ENCODE results near the gene SLC5A2. TPM values are rescaled to one million over a fixed set of nuclear protein-coding genes. Genes with fewer than 3 reads are reported as not detected.
"Not testable (repeated sequence)": the region's sequence is repeated elsewhere in the genome, so short reads cannot be mapped to it uniquely, and the experiment has no call there.

The SLC5A2 gene
- total RNA-seq: not detected in 2 replicates

DNA sequence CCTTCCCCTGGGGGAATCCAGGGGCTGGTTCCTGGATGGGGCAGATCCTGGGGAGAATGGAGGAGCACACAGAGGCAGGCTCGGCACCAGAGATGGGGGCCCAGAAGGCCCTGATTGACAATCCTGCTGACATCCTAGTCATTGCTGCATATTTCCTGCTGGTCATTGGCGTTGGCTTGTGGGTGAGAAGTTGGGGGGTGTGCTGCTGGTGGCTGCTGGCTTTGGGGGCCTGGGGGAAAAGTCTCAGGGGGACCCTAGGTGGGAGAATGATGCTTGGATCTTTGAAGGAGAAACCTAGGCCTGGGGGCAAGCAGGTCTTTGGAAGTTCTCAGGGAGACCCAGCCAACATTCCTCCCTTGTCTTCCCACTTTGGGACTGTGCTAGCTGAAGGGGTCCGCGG, at the start of gene SLC5A2:
Gene SLC5A2, plus strand, starts transcription at position 43 of the 400 bp plus-strand sequence. Its CDS starts 14 bp downstream, at position 57.
- no peak within 1 kb of the TSS for H3K27ac Mint-ChIP-seq
- no peaks in the 10 kb centered on the region for H3K9me3 Mint-ChIP-seq
- no peaks in the 10 kb centered on the region for H3K36me3 Mint-ChIP-seq (ENCODE audit: low read depth)
- no peak for DNase-seq (ENCODE audit: low spot score)
- intact Hi-C loops (cut with micrococcal nuclease): no loop called here
- peaks cover 30% of the 10 kb centered on the region for H3K27me3 Mint-ChIP-seq (ENCODE audit: low read depth)
- H3K4me1 Mint-ChIP-seq (ENCODE audit: low read depth): peaks cover 4% of the 10 kb centered on the region
- H3K4me3 Mint-ChIP-seq (ENCODE audit: low read depth): no peak within 1 kb of the TSS

DNA sequence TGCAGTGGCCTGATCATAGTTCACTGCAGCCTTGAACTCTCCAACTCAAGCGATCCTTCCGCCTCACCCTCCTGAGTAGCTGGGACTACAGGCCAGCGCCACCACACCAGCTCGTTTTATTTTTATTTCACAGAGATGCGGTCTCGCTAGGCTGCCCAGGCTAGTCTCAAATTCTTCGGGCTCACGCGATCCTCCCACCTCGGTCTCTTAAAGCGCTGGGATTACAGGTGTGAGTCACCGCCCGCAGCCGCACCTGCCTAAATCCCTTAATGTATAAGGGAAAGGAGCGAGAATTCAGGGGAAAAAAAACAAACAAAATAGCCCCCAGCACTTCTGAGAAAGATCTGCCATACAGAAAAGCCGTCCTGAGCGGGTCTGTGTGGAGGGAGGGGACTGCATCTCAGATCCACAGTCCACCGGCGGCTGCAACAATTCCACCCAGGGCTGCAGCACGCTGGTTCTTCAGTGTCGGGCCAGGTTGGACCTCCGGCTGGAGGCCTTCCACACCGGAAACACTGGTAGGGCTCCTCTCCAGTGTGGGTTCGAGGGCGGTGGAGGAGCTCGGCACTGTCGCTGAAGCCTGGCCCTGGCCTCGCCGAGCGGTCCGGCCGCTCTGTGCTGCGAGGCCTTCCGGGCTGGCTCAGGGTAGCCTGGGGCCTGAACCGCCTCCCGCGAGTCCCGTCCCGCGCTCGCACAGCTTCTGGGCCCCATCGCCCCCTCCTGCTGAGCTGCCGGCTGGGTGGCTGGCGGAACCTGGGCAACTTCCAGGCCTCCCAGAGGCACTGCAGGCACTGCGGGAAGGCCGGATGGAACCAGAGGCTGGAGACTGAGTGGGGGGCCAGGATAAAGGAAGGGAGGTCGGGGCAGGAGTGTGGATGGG, 47.3 kb upstream of the SLC5A2 start:
- H3K27me3 Mint-ChIP-seq (ENCODE audit: low read depth): no peaks in the 10 kb centered on the region
- H3K27ac Mint-ChIP-seq: no peak overlapping the region
- no peaks in the 10 kb centered on the region for H3K9me3 Mint-ChIP-seq
- H3K4me3 Mint-ChIP-seq (ENCODE audit: low read depth): no peak overlapping the region
- H3K4me1 Mint-ChIP-seq (ENCODE audit: low read depth): peaks cover 22% of the 10 kb centered on the region
- intact Hi-C loops (cut with micrococcal nuclease): no loop called here
- H3K36me3 Mint-ChIP-seq (ENCODE audit: low read depth): no peaks in the 10 kb centered on the region
- DNase-seq (ENCODE audit: low spot score): no peak

DNA sequence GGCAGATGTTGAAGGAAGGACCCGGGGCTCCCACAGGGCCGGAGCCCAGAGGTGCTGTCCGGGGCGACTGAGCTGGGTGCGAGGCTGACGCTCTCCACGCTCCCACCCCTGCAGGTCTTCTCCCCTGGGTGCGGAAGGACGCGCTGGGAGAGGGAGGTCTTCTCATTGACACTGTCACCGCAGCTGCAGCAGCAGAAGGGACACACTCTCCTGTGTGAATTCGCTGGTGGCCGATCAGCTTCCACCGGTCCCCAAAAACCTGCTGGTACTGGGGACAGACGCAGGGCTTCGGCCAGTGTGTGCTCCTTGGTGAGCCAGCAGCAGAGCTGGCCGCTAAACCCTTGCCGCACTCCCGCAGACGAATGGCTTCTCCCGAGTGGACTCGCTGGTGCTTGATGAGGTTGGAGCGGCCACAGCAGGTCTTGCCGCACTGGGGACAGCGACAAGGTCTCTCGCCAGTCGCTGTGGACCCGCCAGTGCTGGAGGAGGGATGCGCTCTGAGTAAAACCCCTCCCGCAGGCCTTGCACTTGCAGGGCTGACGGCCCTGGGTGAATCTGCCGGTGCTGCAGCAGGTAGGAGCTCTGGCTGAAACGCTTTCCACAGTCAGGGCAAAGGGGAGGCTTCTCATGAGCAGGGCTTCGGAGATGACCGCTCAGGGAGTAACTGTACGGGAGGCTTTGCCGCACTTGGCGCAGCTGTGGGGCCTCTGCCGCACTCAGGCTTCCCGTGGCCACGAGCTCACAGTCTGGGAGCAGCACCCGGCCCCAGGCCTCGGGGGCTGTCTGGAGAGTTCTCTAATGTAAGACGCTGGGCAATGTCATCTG, 46.5 kb upstream of the SLC5A2 start:
- no peak for DNase-seq (ENCODE audit: low spot score)
- intact Hi-C loops (cut with micrococcal nuclease): no loop called here
- H3K9me3 Mint-ChIP-seq: no peaks in the 10 kb centered on the region
- peaks cover 21% of the 10 kb centered on the region for H3K4me1 Mint-ChIP-seq (ENCODE audit: low read depth)
- no peaks in the 10 kb centered on the region for H3K27me3 Mint-ChIP-seq (ENCODE audit: low read depth)
- no peak overlapping the region for H3K27ac Mint-ChIP-seq
- no peak overlapping the region for H3K4me3 Mint-ChIP-seq (ENCODE audit: low read depth)
- no peaks in the 10 kb centered on the region for H3K36me3 Mint-ChIP-seq (ENCODE audit: low read depth)

DNA sequence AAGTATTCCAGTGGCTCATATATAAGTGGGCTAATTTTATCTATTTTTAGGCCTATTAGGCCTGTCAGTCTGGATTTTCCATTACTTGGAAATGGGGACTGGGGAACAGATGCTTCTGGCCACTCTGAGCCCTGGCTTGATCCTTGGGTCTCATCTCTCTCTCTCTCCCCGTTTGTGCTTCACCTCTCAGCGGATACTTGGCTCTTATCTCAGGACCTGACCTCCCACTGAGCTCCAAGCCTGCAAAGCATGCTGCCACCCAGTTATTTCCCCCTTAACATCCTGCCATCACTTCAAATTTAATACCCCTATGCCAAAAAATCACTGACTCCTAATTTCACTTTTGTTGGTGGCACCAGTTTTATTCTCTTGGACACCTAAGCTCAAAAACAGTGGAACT, 44.5 kb upstream of the SLC5A2 start:
- no peaks in the 10 kb centered on the region for H3K27me3 Mint-ChIP-seq (ENCODE audit: low read depth)
- H3K4me3 Mint-ChIP-seq (ENCODE audit: low read depth): no peak overlapping the region
- H3K9me3 Mint-ChIP-seq: no peaks in the 10 kb centered on the region
- H3K36me3 Mint-ChIP-seq (ENCODE audit: low read depth): no peaks in the 10 kb centered on the region
- intact Hi-C loops (cut with micrococcal nuclease): no loop called here
- peaks cover 23% of the 10 kb centered on the region for H3K4me1 Mint-ChIP-seq (ENCODE audit: low read depth)
- no peak overlapping the region for H3K27ac Mint-ChIP-seq
- DNase-seq (ENCODE audit: low spot score): no peak

DNA sequence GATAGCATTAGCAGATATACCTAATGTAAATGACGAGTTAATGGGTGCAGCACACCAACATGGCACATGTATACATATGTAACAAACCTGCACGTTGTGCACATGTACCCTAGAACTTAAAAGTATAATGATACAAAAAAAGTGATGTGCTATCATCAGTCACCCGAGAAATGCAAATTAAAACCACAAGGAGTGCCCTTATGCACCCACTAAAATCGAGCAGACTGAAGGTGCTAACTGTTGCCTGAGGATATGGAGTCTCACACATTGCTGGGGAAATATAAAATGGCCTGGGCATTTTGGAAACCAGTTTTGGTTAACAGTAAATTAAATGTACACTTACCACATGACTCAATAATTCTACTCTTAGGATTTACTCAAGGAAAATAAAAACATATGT, 43.9 kb upstream of the SLC5A2 start:
- H3K9me3 Mint-ChIP-seq; H3K27ac Mint-ChIP-seq; DNase-seq (ENCODE audit: low spot score); H3K4me3 Mint-ChIP-seq (ENCODE audit: low read depth); H3K36me3 Mint-ChIP-seq (ENCODE audit: low read depth); intact Hi-C loops (cut with micrococcal nuclease); H3K27me3 Mint-ChIP-seq (ENCODE audit: low read depth): not testable (repeated sequence)
- H3K4me1 Mint-ChIP-seq (ENCODE audit: low read depth): peaks cover 23% of the 10 kb centered on the region

DNA sequence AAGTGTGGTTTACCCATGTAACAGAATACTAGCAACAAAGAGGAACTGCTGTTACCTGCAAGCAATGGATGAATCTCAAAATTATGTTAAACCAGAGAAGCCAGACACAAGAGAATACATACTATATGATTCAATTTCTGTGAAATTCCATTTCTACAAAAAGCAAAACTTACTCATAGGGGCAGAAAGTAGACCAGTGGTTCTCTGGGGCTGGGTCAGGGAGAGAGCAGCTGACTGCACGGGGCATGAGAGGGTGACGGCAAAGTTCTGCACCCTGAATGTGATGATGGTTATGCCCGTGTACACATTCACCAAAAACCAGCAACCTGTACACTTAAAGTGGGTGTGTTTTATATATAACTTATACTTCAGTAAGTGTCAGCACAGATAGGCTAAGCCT, 43.4 kb upstream of the SLC5A2 start:
- Mint-ChIP-seq H3K4me1 (ENCODE audit: low read depth) (peaks cover 23% of the 10 kb centered on the region), H3K9me3 (no peaks in the 10 kb centered on the region), H3K27ac (no peak overlapping the region), H3K4me3 (ENCODE audit: low read depth) (no peak overlapping the region), H3K36me3 (ENCODE audit: low read depth) (no peaks in the 10 kb centered on the region), H3K27me3 (ENCODE audit: low read depth) (no peaks in the 10 kb centered on the region)
- intact Hi-C loops (cut with micrococcal nuclease): no loop called here
- no peak for DNase-seq (ENCODE audit: low spot score)

DNA sequence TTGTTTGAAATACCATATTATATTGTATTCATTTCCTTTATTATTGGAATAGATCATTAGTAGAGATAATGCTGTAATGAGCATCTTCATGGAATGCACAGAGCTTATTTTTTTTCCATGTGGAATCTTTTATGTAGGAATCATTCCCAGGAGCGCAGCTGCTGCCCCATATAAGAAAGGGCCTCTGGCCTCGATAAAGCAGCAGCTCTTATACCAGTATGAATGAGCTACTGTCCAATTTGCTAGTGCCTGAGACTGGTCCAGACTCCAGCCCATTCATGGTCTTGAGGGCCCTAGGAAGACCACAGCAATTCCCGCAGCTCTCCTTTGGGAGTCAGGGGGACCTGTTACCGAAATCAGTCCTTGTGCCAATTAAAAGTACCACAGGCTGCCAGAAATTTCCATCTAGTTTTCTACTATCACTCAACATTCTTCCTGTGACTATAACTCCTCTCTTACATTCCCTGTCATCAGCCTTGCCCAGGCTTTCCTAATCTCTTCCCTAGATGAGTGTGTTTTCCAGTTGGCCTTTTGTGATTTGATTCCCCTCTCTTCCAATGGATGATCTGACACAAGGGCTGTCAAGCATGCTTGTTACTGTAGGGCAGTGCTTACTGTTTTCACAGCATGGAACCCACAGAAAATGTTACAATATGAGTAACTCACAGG, 42.3 kb upstream of the SLC5A2 start:
- Mint-ChIP-seq H3K36me3 (ENCODE audit: low read depth) (no peaks in the 10 kb centered on the region), H3K27ac (no peak overlapping the region), H3K27me3 (ENCODE audit: low read depth) (no peaks in the 10 kb centered on the region), H3K4me1 (ENCODE audit: low read depth) (peaks cover 25% of the 10 kb centered on the region), H3K9me3 (no peaks in the 10 kb centered on the region), H3K4me3 (ENCODE audit: low read depth) (no peak overlapping the region)
- no peak for DNase-seq (ENCODE audit: low spot score)
- intact Hi-C loops (cut with micrococcal nuclease): no loop called here

DNA sequence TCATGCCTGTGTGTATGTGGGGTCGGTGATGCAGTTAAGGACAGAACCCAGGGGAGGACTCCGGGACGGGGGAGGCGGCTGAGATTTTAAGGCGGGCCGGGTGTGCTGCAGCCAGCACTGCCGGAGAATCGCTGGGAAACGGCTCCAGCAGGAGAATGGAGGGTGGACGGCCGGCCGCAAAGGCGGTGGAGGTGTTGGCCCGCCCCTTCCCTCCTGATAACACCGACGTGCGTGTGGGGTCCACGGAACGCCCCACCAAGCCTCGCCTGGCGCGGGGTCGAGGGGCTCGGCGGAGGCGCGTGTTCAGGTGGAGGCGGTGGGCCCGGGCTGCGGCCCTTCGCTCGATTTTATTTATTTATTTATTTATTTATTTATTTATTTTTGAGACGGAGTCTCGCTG, 41.0 kb upstream of the SLC5A2 start:
- H3K27me3 Mint-ChIP-seq (ENCODE audit: low read depth): no peaks in the 10 kb centered on the region
- H3K4me1 Mint-ChIP-seq (ENCODE audit: low read depth): peaks cover 29% of the 10 kb centered on the region
- H3K9me3 Mint-ChIP-seq: no peaks in the 10 kb centered on the region
- peaks cover 5% of the 10 kb centered on the region for H3K36me3 Mint-ChIP-seq (ENCODE audit: low read depth)
- intact Hi-C loops (cut with micrococcal nuclease): loop anchor here (2.0 kb wide), 2 partner anchors 21 to 55 kb away; no protein-coding TSS in a partner anchor
- peak overlapping the region; percentile 72 for H3K4me3 Mint-ChIP-seq (ENCODE audit: low read depth)
- H3K27ac Mint-ChIP-seq: peak overlapping the region; percentile 42
- no peak for DNase-seq (ENCODE audit: low spot score)

DNA sequence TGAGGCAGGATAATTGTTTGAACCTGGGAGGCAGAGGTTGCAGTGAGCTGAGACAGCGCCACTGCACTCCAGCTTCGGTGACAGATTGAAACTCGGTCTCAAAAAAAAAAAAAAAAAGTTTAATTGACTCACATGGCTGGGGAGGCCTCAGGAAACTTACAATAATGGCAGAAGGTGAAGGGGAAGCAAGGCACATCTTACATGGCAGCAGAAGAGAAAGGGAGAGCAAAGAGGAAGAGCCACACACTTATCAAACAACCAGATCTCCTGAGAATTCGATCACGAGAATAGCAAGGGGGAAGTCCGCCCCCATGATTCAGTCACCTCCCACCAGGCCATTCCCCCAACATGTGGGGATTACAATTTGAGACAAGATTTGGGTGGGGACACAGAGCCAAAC, 37.0 kb upstream of the SLC5A2 start:
- DNase-seq (ENCODE audit: low spot score); intact Hi-C loops (cut with micrococcal nuclease); H3K36me3 Mint-ChIP-seq (ENCODE audit: low read depth); H3K9me3 Mint-ChIP-seq; H3K27ac Mint-ChIP-seq; H3K27me3 Mint-ChIP-seq (ENCODE audit: low read depth); H3K4me3 Mint-ChIP-seq (ENCODE audit: low read depth): not testable (repeated sequence)
- H3K4me1 Mint-ChIP-seq (ENCODE audit: low read depth): peaks cover 12% of the 10 kb centered on the region

DNA sequence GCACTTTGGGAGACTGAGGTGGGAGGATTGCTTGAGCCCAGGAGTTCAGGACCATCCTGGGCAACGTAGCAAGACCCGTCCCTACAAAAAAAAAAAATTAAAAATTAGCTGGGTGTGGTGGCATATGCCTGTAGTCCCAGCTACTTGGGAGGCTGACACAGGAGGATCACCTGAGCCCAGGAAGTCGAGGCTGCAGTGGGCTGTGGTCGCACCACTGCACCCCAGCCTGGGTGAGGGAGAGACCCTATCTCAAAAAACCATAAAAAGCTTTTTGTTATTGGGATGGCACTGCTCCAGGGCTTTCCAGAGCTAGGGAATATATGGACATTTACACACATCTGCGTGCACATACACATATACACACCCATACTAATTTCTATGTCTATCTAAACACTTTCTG, 31.7 kb upstream of the SLC5A2 start:
- no peak overlapping the region for H3K4me3 Mint-ChIP-seq (ENCODE audit: low read depth)
- H3K27ac Mint-ChIP-seq: no peak overlapping the region
- intact Hi-C loops (cut with micrococcal nuclease): loop anchor here (10.0 kb wide), 1 partner anchor 266 kb away; the partner anchor contains the start of gene FUS
- H3K4me1 Mint-ChIP-seq (ENCODE audit: low read depth): peaks cover 19% of the 10 kb centered on the region
- peaks cover 19% of the 10 kb centered on the region for H3K36me3 Mint-ChIP-seq (ENCODE audit: low read depth)
- H3K27me3 Mint-ChIP-seq (ENCODE audit: low read depth): no peaks in the 10 kb centered on the region
- no peak for DNase-seq (ENCODE audit: low spot score)
- no peaks in the 10 kb centered on the region for H3K9me3 Mint-ChIP-seq

DNA sequence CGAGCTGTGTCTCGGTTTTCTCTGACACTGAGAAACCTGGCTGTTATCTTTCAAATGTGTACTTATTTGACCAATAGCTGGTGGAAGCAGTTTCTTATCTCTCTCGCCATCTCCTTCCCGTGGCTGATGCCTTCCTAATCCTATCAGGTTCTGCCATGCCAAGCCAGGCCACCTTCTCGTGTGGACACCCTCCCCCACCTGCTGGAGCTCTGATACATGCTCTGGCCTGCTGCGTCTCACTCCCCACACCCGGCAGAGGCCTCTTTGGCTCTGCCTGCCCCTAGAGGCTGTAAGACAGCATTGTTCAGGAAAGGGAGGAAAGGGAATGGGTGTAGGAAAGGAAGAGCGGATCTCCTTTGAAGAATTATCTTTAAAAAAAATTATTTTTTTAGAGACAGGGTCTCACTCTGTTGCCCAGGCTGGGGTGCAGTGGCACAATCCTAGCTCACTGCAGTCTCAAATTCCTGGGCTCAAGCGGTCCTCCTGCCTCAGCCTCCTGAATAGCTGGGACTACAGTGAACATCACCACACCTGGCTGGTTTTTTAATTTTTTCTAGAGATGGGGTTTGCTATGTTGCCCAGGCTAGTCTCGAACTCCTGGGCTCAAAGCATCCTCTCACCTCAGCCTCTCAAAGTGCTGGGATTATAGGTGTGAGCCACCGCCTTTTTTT, 31.1 kb upstream of the SLC5A2 start:
- no peak overlapping the region for H3K27ac Mint-ChIP-seq
- peaks cover 22% of the 10 kb centered on the region for H3K36me3 Mint-ChIP-seq (ENCODE audit: low read depth)
- no peak overlapping the region for H3K4me3 Mint-ChIP-seq (ENCODE audit: low read depth)
- H3K9me3 Mint-ChIP-seq: no peaks in the 10 kb centered on the region
- DNase-seq (ENCODE audit: low spot score): no peak
- H3K4me1 Mint-ChIP-seq (ENCODE audit: low read depth): peaks cover 23% of the 10 kb centered on the region
- intact Hi-C loops (cut with micrococcal nuclease): loop anchor here (10.0 kb wide), 1 partner anchor 267 kb away; the partner anchor contains the start of gene FUS
- no peaks in the 10 kb centered on the region for H3K27me3 Mint-ChIP-seq (ENCODE audit: low read depth)

DNA sequence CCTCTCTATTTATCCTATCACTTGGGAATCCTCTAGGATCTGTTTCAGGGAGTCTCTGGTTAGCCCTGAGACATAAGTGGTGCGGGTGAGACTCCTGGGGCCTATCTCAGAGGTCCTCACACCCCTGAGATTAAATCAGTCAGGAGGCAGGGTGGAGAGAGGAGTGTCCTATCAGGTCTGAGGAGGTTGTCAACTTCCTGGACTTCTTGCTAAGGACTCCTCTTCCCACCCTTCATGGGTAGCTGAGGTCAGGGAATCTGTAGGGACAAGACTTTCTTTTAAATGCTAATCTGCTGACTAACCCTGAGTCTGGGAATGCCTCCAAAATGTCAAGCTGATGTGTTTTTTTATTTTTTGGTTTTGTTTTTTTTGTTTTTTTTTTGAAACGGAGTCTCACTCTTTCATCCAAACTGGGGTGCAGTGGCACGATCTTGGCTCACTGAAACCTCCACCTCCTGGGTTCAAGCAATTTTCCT, 30.3 kb upstream of the SLC5A2 start:
- H3K27ac Mint-ChIP-seq: no peak overlapping the region
- H3K36me3 Mint-ChIP-seq (ENCODE audit: low read depth): peaks cover 29% of the 10 kb centered on the region
- H3K9me3 Mint-ChIP-seq: no peaks in the 10 kb centered on the region
- no peaks in the 10 kb centered on the region for H3K27me3 Mint-ChIP-seq (ENCODE audit: low read depth)
- H3K4me3 Mint-ChIP-seq (ENCODE audit: low read depth): no peak overlapping the region
- DNase-seq (ENCODE audit: low spot score): no peak
- intact Hi-C loops (cut with micrococcal nuclease): loop anchor here (10.0 kb wide), 1 partner anchor 268 kb away; the partner anchor contains the start of gene FUS
- peaks cover 27% of the 10 kb centered on the region for H3K4me1 Mint-ChIP-seq (ENCODE audit: low read depth)
